SK-N-SH treated with all-trans-retinoic acid at 6 μM for 48 hours (cell line): ENCODE measurements around the gene DSC1.
"Not testable (repeated sequence)": the region's sequence is repeated elsewhere in the genome, so short reads cannot be mapped to it uniquely, and the experiment has no call there.

Experiments
- ATAC-seq: fragments of 200-7000 bp; cut with Tn5 transposase; 3 replicates; pipeline ENCODE4 v1.9.1; 2020; ENCODE audit warnings: mild to moderate bottlenecking, moderate library complexity
- ARNTL ChIP-seq: fragments of 450-650 bp; formaldehyde crosslinking; IDR thresholded peaks from 2 replicates; pipeline ENCODE4 v1.5.0; 2020; ENCODE audit warnings: low read depth, mild to moderate bottlenecking, moderate library complexity, borderline replicate concordance
- BACH2 ChIP-seq: fragments of 250-450 bp; sonication (Bioruptor Pico); IDR thresholded peaks from 2 replicates; pipeline ENCODE4 v1.9.0; 2021; ENCODE audit warnings: mild to moderate bottlenecking, borderline replicate concordance
- CSDC2 ChIP-seq: fragments of 250-450 bp; sonication (Bioruptor Pico); IDR thresholded peaks from 2 replicates; pipeline ENCODE4 v1.5.0; 2020; ENCODE audit warnings: mild to moderate bottlenecking, moderate library complexity
- ESRRG ChIP-seq: fragments of 250-450 bp; sonication (Bioruptor Pico); IDR thresholded peaks from 2 replicates; pipeline ENCODE4 v1.6.1; 2021; ENCODE audit warnings: mild to moderate bottlenecking
- GLIS3 ChIP-seq: fragments of 250-450 bp; sonication (Bioruptor Pico); IDR thresholded peaks from 2 replicates; pipeline ENCODE4 v1.5.0; 2020; ENCODE audit warnings: mild to moderate bottlenecking, moderate library complexity
- ISL1 ChIP-seq: fragments of 250-450 bp; sonication (Bioruptor Pico); IDR thresholded peaks from 2 replicates; pipeline ENCODE4 v2.1.2; 2022; ENCODE audit warnings: mild to moderate bottlenecking, moderate library complexity
- OSR1 ChIP-seq: fragments of 250-450 bp; sonication (Bioruptor Pico); IDR thresholded peaks from 2 replicates; pipeline ENCODE4 v1.8.0; 2022; ENCODE audit warnings: moderate library complexity, mild to moderate bottlenecking, inconsistent platforms
- PPARA ChIP-seq: fragments of 250-450 bp; sonication (Bioruptor Pico); IDR thresholded peaks from 2 replicates; pipeline ENCODE4 v1.5.0; 2020; ENCODE audit warnings: mild to moderate bottlenecking, borderline replicate concordance
- RARB ChIP-seq: fragments of 250-450 bp; sonication (Bioruptor Pico); IDR thresholded peaks from 2 replicates; pipeline ENCODE4 v1.8.0; 2021; ENCODE audit warnings: mild to moderate bottlenecking, moderate library complexity
- SNAI2 ChIP-seq: fragments of 250-450 bp; sonication (Bioruptor Pico); IDR thresholded peaks from 2 replicates; pipeline ENCODE4 v1.5.0; 2020; ENCODE audit warnings: mild to moderate bottlenecking, moderate library complexity
- TCF4 ChIP-seq: fragments of 250-450 bp; sonication (Bioruptor Pico); IDR thresholded peaks from 2 replicates; pipeline ENCODE4 v1.8.0; 2021; ENCODE audit warnings: mild to moderate bottlenecking, moderate library complexity, borderline replicate concordance
- TOX ChIP-seq: fragments of 250-450 bp; sonication (Bioruptor Pico); IDR thresholded peaks from 2 replicates; pipeline ENCODE4 v1.8.0; 2021; ENCODE audit warnings: mild to moderate bottlenecking, moderate library complexity, borderline replicate concordance
- ZFP3 ChIP-seq: fragments of 250-450 bp; sonication (Bioruptor Pico); IDR thresholded peaks from 2 replicates; pipeline ENCODE4 v1.5.0; 2020; ENCODE audit warnings: mild to moderate bottlenecking, moderate library complexity
- ZFP30 ChIP-seq: fragments of 450-650 bp; formaldehyde crosslinking; IDR thresholded peaks from 2 replicates; pipeline ENCODE4 v1.5.0; 2022; ENCODE audit warnings: mild to moderate bottlenecking, moderate library complexity
- ZNF565 ChIP-seq: fragments of 450-650 bp; formaldehyde crosslinking; conservative IDR thresholded peaks from 2 replicates; pipeline ENCODE4 v1.5.0; 2020; ENCODE audit warnings: low read depth, mild to moderate bottlenecking, moderate library complexity
- ZNF70 ChIP-seq: fragments of 450-650 bp; formaldehyde crosslinking; IDR thresholded peaks from 2 replicates; pipeline ENCODE4 v1.5.0; 2020; ENCODE audit warnings: mild to moderate bottlenecking, moderate library complexity
- TF ChIP-seq, protein P1 (sequence below): fragments of 250-450 bp; sonication (Bioruptor Pico); IDR thresholded peaks from 2 replicates; pipeline ENCODE4 v1.5.0; 2020; ENCODE audit warnings: mild to moderate bottlenecking, moderate library complexity
- TF ChIP-seq, protein P2 (sequence below): fragments of 250-450 bp; sonication (Bioruptor Pico); IDR thresholded peaks from 2 replicates; pipeline ENCODE4 v1.5.1; 2020; ENCODE audit warnings: low read depth, mild to moderate bottlenecking, moderate library complexity
- TF ChIP-seq, protein P3 (sequence below): fragments of 250-450 bp; sonication (Bioruptor Pico); IDR thresholded peaks from 2 replicates; pipeline ENCODE4 v1.5.1; 2021; ENCODE audit warnings: mild to moderate bottlenecking, moderate library complexity
- TF ChIP-seq, protein P4 (sequence below): fragments of 250-450 bp; sonication (Bioruptor Pico); IDR thresholded peaks from 2 replicates; pipeline ENCODE4 v1.8.0; 2021; ENCODE audit warnings: low read depth, mild to moderate bottlenecking, moderate library complexity, borderline replicate concordance

DSC1 gene

DNA sequence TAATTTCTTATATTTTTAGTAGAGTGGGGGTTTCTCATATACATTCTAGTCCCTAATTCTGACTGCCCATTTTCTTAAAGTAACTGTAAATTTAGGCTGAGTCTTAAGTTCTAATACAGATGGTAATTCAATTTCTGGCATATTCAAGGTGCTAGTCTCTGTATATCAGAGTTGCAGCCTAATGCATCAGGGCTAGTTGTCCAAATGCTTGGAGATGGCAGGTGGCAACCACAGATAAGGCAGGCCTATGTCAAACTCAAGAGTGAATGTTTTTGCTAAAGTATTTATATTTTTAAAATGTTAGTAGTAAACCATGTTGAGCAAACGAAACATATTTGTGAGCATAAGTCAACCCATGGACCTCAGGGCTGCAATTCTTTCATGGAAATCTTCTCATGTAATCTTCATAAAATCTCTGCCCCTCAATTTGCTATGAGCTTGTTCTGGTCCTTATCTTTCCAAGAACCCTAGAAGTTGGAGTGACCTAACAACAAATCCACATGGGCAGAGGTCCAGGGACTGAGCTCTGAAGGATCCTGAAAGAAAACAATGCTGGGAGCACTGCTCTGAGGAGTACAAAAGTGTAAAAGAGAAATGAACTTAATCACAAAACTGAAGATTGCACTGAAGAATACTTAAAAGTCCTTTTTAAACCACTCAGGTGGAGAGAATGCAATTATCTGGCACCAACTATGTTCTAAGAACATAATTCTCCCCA, 33.1 kb downstream of the DSC1 start:
- TF ChIP-seq ZNF565 (CRISPR knock-in tag) = no peak
- no peak for TF ChIP-seq PPARA (CRISPR knock-in tag)
- TF ChIP-seq, protein P1, sequence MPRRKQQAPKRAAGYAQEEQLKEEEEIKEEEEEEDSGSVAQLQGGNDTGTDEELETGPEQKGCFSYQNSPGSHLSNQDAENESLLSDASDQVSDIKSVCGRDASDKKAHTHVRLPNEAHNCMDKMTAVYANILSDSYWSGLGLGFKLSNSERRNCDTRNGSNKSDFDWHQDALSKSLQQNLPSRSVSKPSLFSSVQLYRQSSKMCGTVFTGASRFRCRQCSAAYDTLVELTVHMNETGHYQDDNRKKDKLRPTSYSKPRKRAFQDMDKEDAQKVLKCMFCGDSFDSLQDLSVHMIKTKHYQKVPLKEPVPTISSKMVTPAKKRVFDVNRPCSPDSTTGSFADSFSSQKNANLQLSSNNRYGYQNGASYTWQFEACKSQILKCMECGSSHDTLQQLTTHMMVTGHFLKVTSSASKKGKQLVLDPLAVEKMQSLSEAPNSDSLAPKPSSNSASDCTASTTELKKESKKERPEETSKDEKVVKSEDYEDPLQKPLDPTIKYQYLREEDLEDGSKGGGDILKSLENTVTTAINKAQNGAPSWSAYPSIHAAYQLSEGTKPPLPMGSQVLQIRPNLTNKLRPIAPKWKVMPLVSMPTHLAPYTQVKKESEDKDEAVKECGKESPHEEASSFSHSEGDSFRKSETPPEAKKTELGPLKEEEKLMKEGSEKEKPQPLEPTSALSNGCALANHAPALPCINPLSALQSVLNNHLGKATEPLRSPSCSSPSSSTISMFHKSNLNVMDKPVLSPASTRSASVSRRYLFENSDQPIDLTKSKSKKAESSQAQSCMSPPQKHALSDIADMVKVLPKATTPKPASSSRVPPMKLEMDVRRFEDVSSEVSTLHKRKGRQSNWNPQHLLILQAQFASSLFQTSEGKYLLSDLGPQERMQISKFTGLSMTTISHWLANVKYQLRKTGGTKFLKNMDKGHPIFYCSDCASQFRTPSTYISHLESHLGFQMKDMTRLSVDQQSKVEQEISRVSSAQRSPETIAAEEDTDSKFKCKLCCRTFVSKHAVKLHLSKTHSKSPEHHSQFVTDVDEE (CRISPR knock-in tag) = no peak
- TF ChIP-seq, protein P2, sequence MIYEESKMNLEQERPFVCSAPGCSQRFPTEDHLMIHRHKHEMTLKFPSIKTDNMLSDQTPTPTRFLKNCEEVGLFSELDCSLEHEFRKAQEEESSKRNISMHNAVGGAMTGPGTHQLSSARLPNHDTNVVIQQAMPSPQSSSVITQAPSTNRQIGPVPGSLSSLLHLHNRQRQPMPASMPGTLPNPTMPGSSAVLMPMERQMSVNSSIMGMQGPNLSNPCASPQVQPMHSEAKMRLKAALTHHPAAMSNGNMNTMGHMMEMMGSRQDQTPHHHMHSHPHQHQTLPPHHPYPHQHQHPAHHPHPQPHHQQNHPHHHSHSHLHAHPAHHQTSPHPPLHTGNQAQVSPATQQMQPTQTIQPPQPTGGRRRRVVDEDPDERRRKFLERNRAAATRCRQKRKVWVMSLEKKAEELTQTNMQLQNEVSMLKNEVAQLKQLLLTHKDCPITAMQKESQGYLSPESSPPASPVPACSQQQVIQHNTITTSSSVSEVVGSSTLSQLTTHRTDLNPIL = no peak
- TF ChIP-seq, all 23 proteins: peak for 0
- ATAC-seq = no peak

DNA sequence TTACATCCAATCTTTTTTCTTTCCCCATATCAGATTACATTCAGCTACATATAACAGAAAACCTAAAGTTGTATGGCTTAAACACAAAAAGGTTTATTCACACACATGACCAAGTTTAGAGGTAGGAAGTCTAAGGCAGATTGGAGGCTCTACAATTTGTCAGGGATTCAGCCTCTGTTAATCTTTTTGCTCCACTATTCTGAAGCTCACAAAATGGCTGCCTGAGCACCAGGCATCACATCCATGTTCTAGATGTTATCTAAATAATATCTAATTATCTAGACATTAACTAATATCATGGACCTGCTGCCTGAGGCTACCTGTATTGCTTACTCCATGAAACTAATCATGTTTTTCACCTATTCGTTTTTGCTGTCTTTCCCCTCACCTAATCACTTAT, 36.8 kb downstream of the DSC1 start:
- TF ChIP-seq SNAI2 (no peak), ARNTL (no peak), ZNF70 (CRISPR knock-in tag) (no peak), TCF4 (CRISPR knock-in tag) (no peak), CSDC2 (no peak), PPARA (CRISPR knock-in tag) (no peak), TOX (CRISPR knock-in tag) (no peak), ZFP3 (CRISPR knock-in tag) (no peak), ESRRG (CRISPR knock-in tag) (no peak), ZNF565 (CRISPR knock-in tag) (no peak), RARB (CRISPR knock-in tag) (no peak), GLIS3 (CRISPR knock-in tag) (no peak), OSR1 (CRISPR knock-in tag) (no peak), ISL1 (CRISPR knock-in tag) (no peak), BACH2 (CRISPR knock-in tag) (no peak), ZFP30 (no peak)
- TF ChIP-seq, protein P3, sequence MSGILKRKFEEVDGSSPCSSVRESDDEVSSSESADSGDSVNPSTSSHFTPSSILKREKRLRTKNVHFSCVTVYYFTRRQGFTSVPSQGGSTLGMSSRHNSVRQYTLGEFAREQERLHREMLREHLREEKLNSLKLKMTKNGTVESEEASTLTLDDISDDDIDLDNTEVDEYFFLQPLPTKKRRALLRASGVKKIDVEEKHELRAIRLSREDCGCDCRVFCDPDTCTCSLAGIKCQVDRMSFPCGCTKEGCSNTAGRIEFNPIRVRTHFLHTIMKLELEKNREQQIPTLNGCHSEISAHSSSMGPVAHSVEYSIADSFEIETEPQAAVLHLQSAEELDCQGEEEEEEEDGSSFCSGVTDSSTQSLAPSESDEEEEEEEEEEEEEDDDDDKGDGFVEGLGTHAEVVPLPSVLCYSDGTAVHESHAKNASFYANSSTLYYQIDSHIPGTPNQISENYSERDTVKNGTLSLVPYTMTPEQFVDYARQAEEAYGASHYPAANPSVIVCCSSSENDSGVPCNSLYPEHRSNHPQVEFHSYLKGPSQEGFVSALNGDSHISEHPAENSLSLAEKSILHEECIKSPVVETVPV (CRISPR knock-in tag) = no peak
- TF ChIP-seq, protein P1 (CRISPR knock-in tag) = no peak
- TF ChIP-seq, protein P2 = no peak
- TF ChIP-seq, protein P4, sequence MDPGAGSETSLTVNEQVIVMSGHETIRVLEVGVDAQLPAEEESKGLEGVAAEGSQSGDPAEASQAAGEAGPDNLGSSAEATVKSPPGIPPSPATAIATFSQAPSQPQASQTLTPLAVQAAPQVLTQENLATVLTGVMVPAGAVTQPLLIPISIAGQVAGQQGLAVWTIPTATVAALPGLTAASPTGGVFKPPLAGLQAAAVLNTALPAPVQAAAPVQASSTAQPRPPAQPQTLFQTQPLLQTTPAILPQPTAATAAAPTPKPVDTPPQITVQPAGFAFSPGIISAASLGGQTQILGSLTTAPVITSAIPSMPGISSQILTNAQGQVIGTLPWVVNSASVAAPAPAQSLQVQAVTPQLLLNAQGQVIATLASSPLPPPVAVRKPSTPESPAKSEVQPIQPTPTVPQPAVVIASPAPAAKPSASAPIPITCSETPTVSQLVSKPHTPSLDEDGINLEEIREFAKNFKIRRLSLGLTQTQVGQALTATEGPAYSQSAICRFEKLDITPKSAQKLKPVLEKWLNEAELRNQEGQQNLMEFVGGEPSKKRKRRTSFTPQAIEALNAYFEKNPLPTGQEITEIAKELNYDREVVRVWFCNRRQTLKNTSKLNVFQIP (CRISPR knock-in tag) = no peak
- ATAC-seq = no peak

DNA sequence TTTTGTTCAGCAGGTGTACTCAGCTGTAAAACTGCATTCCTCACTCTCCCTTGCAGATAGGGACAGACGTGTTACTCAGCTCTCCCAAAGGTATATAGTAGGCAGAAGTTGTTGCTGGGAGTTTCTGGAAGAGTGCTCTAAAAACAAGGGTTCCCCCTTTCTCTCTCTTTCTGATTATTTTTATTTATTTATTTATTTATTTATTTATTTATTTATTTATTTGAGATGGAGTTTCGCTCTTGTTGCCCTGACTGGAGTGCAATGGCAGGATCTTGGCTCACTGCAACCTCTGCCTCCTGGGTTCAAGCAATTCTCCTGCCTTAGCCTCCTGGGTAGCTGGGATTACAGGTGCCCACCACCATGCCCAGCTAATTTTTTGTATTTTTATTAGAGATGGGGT, 39.5 kb downstream of the DSC1 start:
- ATAC-seq = not testable (repeated sequence)
